ENCODE results near the gene SNUPN.

The SNUPN gene

GRCh38 chr15:75647370-75648155 lies 22.0 kb upstream of the SNUPN start, which contains the start of gene SNX33:
Gene SNX33, plus strand, starts transcription at chr15:75647912. Its CDS starts 1,191 bp downstream, at chr15:75649103.
- no peak for DNase-seq (ENCODE audit: low read depth)
- peak within 1 kb of the TSS; percentile 91 for H3K4me3 ChIP-seq (ENCODE audit: low read depth, low read length)
- TF ChIP-seq, protein P1, sequence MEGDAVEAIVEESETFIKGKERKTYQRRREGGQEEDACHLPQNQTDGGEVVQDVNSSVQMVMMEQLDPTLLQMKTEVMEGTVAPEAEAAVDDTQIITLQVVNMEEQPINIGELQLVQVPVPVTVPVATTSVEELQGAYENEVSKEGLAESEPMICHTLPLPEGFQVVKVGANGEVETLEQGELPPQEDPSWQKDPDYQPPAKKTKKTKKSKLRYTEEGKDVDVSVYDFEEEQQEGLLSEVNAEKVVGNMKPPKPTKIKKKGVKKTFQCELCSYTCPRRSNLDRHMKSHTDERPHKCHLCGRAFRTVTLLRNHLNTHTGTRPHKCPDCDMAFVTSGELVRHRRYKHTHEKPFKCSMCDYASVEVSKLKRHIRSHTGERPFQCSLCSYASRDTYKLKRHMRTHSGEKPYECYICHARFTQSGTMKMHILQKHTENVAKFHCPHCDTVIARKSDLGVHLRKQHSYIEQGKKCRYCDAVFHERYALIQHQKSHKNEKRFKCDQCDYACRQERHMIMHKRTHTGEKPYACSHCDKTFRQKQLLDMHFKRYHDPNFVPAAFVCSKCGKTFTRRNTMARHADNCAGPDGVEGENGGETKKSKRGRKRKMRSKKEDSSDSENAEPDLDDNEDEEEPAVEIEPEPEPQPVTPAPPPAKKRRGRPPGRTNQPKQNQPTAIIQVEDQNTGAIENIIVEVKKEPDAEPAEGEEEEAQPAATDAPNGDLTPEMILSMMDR (IDR thresholded peaks at IDR 0.05; ENCODE audit: control insufficient read depth, extremely low read depth, insufficient read depth), result peak; percentile 36

DNA sequence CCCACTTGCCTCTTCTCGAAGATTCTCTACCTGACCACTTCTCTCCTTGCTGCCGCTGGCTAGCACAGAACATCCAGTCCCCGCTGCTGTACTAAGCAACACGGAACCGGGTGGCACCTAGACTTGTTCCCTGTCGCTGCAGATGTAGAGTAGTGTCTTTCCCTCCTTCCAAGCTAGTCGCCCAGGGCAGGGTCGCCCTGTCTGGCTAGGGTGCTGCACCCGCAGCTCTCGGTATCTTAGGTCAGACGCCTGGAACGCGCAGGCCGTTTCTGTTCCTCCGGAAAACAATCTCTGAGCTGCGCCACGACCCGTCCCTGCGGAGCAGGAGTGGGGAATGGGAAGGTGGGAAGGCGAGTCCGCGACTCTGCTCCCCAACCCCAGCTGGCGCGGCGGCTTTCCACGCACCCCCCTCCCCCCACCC lies 21.4 kb upstream of the SNUPN start:
- no peak for DNase-seq (ENCODE audit: low read depth)
- peak overlapping the region; percentile 91 for H3K4me3 ChIP-seq (ENCODE audit: low read depth, low read length)

DNA sequence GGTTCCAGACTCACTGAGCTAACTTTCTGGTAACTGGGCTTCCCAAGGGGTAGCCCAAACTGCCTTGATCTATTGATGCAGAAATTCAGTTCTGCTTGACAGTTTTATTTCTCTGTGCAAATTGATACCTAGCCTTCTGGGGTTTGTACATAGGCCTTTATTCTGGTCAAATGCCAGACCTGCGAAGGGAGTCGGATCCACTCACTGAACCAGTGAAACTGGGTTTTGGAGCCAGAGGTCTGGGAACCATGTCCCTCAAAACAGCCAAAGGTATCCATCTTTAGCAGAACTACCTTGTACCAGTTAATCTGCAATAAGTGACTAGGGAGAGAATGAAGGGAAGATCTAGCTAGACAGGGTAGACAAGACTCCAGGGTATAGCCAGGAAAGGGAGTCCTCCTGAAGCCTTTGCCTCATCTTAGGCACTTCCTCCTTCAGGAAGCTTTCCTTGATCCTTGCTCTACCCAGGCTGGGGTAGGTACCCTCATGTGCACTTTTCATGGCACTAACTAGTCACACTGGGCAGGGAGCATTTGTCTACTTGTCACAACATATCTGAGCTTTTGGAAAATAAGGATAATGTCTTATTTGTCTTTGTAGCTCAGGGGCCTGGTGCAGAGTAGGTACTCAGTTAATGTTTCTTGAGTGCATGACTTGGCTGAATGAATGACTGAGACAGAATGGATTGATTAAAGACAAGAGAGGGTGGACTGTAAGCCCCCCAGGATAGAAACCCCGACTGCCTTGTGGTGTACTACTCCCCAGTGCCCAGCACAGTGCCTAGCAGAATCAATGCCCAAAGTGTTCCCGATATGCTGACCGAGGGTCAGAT lies 20.8 kb upstream of the SNUPN start:
- no peak for DNase-seq (ENCODE audit: low read depth)
- H3K4me3 ChIP-seq (ENCODE audit: low read depth, low read length), result peak overlapping the region; percentile 91

More for the DNA sequence above, 21.4 kb upstream of the SNUPN start:
- TF ChIP-seq, protein P1 (IDR thresholded peaks at IDR 0.05; ENCODE audit: control insufficient read depth, extremely low read depth, insufficient read depth), result no peak

DNA sequence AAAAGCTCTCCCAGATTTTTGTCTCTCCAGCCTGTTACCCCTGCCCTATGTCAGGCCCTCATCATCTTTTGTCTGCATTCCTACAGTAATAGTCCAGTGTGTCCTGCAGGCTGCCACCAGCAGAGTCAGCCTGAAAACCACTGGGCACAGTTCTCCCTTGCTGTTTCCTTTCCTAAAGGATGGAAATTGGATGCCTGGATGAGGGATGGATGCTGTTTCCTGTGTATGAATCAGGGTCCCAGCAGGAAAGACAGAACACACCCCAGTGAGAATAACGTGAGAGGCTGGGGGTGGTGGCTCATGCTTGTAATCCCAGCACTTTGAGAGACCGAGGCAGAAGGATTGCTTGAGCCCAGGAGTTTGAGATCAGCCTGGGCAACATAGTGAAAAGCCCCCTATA lies 18.9 kb upstream of the SNUPN start:
- no peak overlapping the region for H3K4me3 ChIP-seq (ENCODE audit: low read depth, low read length)
- TF ChIP-seq, protein P1 (IDR thresholded peaks at IDR 0.05; ENCODE audit: control insufficient read depth, extremely low read depth, insufficient read depth), result no peak
- no peak for DNase-seq (ENCODE audit: low read depth)

More for the DNA sequence above, 20.8 kb upstream of the SNUPN start:
- TF ChIP-seq, protein P1 (IDR thresholded peaks at IDR 0.05; ENCODE audit: control insufficient read depth, extremely low read depth, insufficient read depth), result no peak

GRCh38 chr15:75641603-75642002 lies 16.1 kb upstream of the SNUPN start:
- H3K4me3 ChIP-seq (ENCODE audit: low read depth, low read length), result no peak overlapping the region
- no peak for DNase-seq (ENCODE audit: low read depth)
- TF ChIP-seq, protein P1 (IDR thresholded peaks at IDR 0.05; ENCODE audit: control insufficient read depth, extremely low read depth, insufficient read depth), result no peak

- no peak for DNase-seq (ENCODE audit: low read depth)
- TF ChIP-seq, protein P1 (IDR thresholded peaks at IDR 0.05; ENCODE audit: control insufficient read depth, extremely low read depth, insufficient read depth), result no peak
- peak overlapping the region; percentile 98 for H3K4me3 ChIP-seq (ENCODE audit: low read depth, low read length)
Observed at GRCh38 chr15:75641179-75641503, 15.6 kb upstream of the SNUPN start.
